HEK293 (cell line): ENCODE results near the gene BPIFA1.

Experiments used
- CTCF ChIA-PET: fragments of 350-600 bp; formaldehyde crosslinking; extraction: SDS; loops from one replicate; lab custom pipeline; 2021; ENCODE audit warnings: antibody characterized with exemption; lab: Yijun Ruan, JAX
- POLR2A ChIA-PET: fragments of 300-600 bp; formaldehyde crosslinking; extraction: SDS; loops from one replicate; lab custom pipeline; 2020; ENCODE audit warnings: antibody characterized with exemption, inconsistent platforms; lab: Yijun Ruan, JAX
- H3K27ac ChIP-seq: fragments of 200-500 bp; sonication (Bioruptor generic); 2 replicates; pipeline ENCODE4 v1.5.1; 2014; ENCODE audit warnings: low read depth, low read length, control low read depth, inconsistent platforms; ENCODE audit errors: extremely low read depth
- H3K36me3 ChIP-seq, 2 experiments: fragments of 200-500 bp in 1 of 2; sonication (Bioruptor generic) in 1 of 2; 1 replicate in 1 of 2; 2 replicates in 1 of 2; pipeline ENCODE4 v1.5.1; 2014 to 2017; ENCODE audit warnings: inconsistent platforms in 2 of 2, low read length in 2 of 2; ENCODE audit not compliant: control insufficient read depth in 2 of 2, insufficient read depth in 1 of 2
- H3K4me1 ChIP-seq: fragments of 200-500 bp; sonication (Bioruptor generic); 2 replicates; pipeline ENCODE4 v1.5.1; 2014; ENCODE audit warnings: mild to moderate bottlenecking, low read length, inconsistent platforms; ENCODE audit not compliant: control insufficient read depth, insufficient read depth
- H3K4me3 ChIP-seq: 2 replicates; pipeline ENCODE4 v1.5.1; 2011; ENCODE audit warnings: low read depth, mild to moderate bottlenecking, control low read depth, low read length, moderate library complexity
- H3K9me3 ChIP-seq: fragments of 200-500 bp; sonication (Bioruptor generic); 2 replicates; pipeline ENCODE4 v1.5.1; 2014; ENCODE audit warnings: low read depth, low read length, inconsistent platforms; ENCODE audit not compliant: control insufficient read depth, insufficient read depth
- KLF16 ChIP-seq: fragments of 450-650 bp; formaldehyde crosslinking; IDR thresholded peaks from 2 replicates; pipeline ENCODE4 v1.5.1; 2017; ENCODE audit warnings: missing biosample characterization, missing genetic modification characterization
- TCF7L2 ChIP-seq: IDR thresholded peaks from 2 replicates; pipeline ENCODE4 v1.6.1; 2011; ENCODE audit warnings: low read depth, mild to moderate bottlenecking, inconsistent platforms, low read length, moderate library complexity, borderline replicate concordance
- ZNF140 ChIP-seq: fragments of 450-650 bp; formaldehyde crosslinking; IDR thresholded peaks from 2 replicates; pipeline ENCODE4 v1.5.1; 2016; ENCODE audit warnings: missing biosample characterization, missing genetic modification characterization
- ZNF18 ChIP-seq: fragments of 450-650 bp; formaldehyde crosslinking; IDR thresholded peaks from 2 replicates; pipeline ENCODE4 v1.5.1; 2016; ENCODE audit warnings: missing biosample characterization, missing genetic modification characterization
- ZNF324 ChIP-seq: fragments of 450-650 bp; formaldehyde crosslinking; IDR thresholded peaks from 2 replicates; pipeline ENCODE4 v1.5.1; 2016; ENCODE audit warnings: missing biosample characterization, missing genetic modification characterization
- ZNF394 ChIP-seq: fragments of 450-650 bp; formaldehyde crosslinking; IDR thresholded peaks from 2 replicates; pipeline ENCODE4 v1.5.1; 2016; ENCODE audit warnings: missing biosample characterization, missing genetic modification characterization, mild to moderate bottlenecking, moderate library complexity, borderline replicate concordance
- ZNF518A ChIP-seq: fragments of 450-650 bp; formaldehyde crosslinking; conservative IDR thresholded peaks from 2 replicates; pipeline ENCODE4 v1.5.1; 2016; ENCODE audit warnings: low read depth, missing biosample characterization, missing genetic modification characterization
- ZNF585B ChIP-seq: fragments of 450-650 bp; formaldehyde crosslinking; IDR thresholded peaks from 2 replicates; pipeline ENCODE4 v1.5.1; 2016; ENCODE audit warnings: missing biosample characterization, missing genetic modification characterization
- ZNF596 ChIP-seq: fragments of 450-650 bp; IDR thresholded peaks from 2 replicates; pipeline ENCODE4 v1.5.0; 2018; ENCODE audit warnings: missing biosample characterization, mild to moderate bottlenecking, missing genetic modification characterization, moderate library complexity
- ZNF654 ChIP-seq: fragments of 450-650 bp; formaldehyde crosslinking; IDR thresholded peaks from 2 replicates; pipeline ENCODE4 v1.5.1; 2016; ENCODE audit warnings: low read depth, missing biosample characterization, missing genetic modification characterization
- ZNF704 ChIP-seq: fragments of 450-650 bp; formaldehyde crosslinking; IDR thresholded peaks from 2 replicates; pipeline ENCODE4 v1.5.1; 2016; ENCODE audit warnings: missing biosample characterization, missing genetic modification characterization
- ZNF776 ChIP-seq: fragments of 450-650 bp; formaldehyde crosslinking; IDR thresholded peaks from 2 replicates; pipeline ENCODE4 v1.5.0; 2017; ENCODE audit warnings: missing biosample characterization, missing genetic modification characterization, borderline replicate concordance
- ZNF843 ChIP-seq: fragments of 450-650 bp; formaldehyde crosslinking; IDR thresholded peaks from 2 replicates; pipeline ENCODE4 v1.5.1; 2016; ENCODE audit warnings: missing biosample characterization, missing genetic modification characterization
- ZSCAN23 ChIP-seq: fragments of 450-650 bp; formaldehyde crosslinking; IDR thresholded peaks from 2 replicates; pipeline ENCODE4 v1.5.1; 2016; ENCODE audit warnings: missing biosample characterization, missing genetic modification characterization
- TF ChIP-seq, protein P1 (sequence below): fragments of 450-650 bp; formaldehyde crosslinking; IDR thresholded peaks from 2 replicates; pipeline ENCODE4 v1.5.1; 2016; ENCODE audit warnings: missing biosample characterization, missing genetic modification characterization, low read depth
- TF ChIP-seq, protein P2 (sequence below): fragments of 450-650 bp; formaldehyde crosslinking; optimal IDR thresholded peaks from 2 replicates; pipeline ENCODE3; 2016; ENCODE audit warnings: missing biosample characterization, mild to moderate bottlenecking, missing genetic modification characterization
- TF ChIP-seq, protein P3 (sequence below): fragments of 450-650 bp; formaldehyde crosslinking; IDR thresholded peaks from 2 replicates; pipeline ENCODE4 v1.5.1; 2016; ENCODE audit warnings: missing biosample characterization, missing genetic modification characterization, borderline replicate concordance

The BPIFA1 gene

DNA sequence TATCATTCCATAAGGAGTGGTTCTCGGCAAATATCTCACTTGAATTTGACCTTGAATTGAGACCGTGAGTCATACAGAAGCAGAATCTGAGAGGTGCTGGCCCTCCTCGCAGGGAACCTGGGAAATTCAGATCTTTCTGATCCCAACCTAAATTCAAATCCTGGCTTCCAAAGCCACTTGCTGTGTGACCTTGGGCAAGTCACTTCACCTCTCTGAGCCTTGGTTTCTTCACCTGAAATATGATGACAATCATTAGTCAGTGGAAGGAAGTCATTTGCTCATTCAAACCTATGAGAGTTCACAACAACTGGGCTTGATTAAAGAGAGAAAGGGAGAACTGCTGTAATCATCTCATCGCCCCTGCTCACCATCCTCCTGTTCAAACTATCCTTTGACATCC is 11.4 kb upstream of the BPIFA1 start:
- CTCF ChIA-PET, result no interaction called here
- TF ChIP-seq ZNF140 (tag by site-specific recombination), result no peak
- TF ChIP-seq ZSCAN23 (tag by site-specific recombination), result no peak
- TF ChIP-seq, protein P1, sequence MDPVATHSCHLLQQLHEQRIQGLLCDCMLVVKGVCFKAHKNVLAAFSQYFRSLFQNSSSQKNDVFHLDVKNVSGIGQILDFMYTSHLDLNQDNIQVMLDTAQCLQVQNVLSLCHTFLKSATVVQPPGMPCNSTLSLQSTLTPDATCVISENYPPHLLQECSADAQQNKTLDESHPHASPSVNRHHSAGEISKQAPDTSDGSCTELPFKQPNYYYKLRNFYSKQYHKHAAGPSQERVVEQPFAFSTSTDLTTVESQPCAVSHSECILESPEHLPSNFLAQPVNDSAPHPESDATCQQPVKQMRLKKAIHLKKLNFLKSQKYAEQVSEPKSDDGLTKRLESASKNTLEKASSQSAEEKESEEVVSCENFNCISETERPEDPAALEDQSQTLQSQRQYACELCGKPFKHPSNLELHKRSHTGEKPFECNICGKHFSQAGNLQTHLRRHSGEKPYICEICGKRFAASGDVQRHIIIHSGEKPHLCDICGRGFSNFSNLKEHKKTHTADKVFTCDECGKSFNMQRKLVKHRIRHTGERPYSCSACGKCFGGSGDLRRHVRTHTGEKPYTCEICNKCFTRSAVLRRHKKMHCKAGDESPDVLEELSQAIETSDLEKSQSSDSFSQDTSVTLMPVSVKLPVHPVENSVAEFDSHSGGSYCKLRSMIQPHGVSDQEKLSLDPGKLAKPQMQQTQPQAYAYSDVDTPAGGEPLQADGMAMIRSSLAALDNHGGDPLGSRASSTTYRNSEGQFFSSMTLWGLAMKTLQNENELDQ (tag by site-specific recombination), result no peak
- TF ChIP-seq ZNF596 (tag by site-specific recombination), result no peak
- TF ChIP-seq ZNF18 (tag by site-specific recombination), result no peak
- TF ChIP-seq ZNF704 (tag by site-specific recombination), result no peak
- TF ChIP-seq, protein P2, sequence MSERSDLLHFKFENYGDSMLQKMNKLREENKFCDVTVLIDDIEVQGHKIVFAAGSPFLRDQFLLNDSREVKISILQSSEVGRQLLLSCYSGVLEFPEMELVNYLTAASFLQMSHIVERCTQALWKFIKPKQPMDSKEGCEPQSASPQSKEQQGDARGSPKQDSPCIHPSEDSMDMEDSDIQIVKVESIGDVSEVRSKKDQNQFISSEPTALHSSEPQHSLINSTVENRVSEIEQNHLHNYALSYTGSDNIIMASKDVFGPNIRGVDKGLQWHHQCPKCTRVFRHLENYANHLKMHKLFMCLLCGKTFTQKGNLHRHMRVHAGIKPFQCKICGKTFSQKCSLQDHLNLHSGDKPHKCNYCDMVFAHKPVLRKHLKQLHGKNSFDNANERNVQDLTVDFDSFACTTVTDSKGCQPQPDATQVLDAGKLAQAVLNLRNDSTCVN (tag by site-specific recombination), result no peak
- TF ChIP-seq ZNF324 (tag by site-specific recombination), result no peak
- TF ChIP-seq ZNF776, result no peak
- no peak for TF ChIP-seq ZNF394 (tag by site-specific recombination)
- no peak for TF ChIP-seq ZNF585B
- no peak for TF ChIP-seq ZNF518A (tag by site-specific recombination)
- TF ChIP-seq KLF16 (tag by site-specific recombination), result no peak
- TF ChIP-seq ZNF654 (tag by site-specific recombination), result no peak
- TF ChIP-seq ZNF843, result no peak
- TF ChIP-seq, protein P3, sequence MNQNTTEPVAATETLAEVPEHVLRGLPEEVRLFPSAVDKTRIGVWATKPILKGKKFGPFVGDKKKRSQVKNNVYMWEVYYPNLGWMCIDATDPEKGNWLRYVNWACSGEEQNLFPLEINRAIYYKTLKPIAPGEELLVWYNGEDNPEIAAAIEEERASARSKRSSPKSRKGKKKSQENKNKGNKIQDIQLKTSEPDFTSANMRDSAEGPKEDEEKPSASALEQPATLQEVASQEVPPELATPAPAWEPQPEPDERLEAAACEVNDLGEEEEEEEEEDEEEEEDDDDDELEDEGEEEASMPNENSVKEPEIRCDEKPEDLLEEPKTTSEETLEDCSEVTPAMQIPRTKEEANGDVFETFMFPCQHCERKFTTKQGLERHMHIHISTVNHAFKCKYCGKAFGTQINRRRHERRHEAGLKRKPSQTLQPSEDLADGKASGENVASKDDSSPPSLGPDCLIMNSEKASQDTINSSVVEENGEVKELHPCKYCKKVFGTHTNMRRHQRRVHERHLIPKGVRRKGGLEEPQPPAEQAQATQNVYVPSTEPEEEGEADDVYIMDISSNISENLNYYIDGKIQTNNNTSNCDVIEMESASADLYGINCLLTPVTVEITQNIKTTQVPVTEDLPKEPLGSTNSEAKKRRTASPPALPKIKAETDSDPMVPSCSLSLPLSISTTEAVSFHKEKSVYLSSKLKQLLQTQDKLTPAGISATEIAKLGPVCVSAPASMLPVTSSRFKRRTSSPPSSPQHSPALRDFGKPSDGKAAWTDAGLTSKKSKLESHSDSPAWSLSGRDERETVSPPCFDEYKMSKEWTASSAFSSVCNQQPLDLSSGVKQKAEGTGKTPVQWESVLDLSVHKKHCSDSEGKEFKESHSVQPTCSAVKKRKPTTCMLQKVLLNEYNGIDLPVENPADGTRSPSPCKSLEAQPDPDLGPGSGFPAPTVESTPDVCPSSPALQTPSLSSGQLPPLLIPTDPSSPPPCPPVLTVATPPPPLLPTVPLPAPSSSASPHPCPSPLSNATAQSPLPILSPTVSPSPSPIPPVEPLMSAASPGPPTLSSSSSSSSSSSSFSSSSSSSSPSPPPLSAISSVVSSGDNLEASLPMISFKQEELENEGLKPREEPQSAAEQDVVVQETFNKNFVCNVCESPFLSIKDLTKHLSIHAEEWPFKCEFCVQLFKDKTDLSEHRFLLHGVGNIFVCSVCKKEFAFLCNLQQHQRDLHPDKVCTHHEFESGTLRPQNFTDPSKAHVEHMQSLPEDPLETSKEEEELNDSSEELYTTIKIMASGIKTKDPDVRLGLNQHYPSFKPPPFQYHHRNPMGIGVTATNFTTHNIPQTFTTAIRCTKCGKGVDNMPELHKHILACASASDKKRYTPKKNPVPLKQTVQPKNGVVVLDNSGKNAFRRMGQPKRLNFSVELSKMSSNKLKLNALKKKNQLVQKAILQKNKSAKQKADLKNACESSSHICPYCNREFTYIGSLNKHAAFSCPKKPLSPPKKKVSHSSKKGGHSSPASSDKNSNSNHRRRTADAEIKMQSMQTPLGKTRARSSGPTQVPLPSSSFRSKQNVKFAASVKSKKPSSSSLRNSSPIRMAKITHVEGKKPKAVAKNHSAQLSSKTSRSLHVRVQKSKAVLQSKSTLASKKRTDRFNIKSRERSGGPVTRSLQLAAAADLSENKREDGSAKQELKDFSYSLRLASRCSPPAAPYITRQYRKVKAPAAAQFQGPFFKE (tag by site-specific recombination), result no peak
- TF ChIP-seq TCF7L2, result no peak

More for the DNA sequence above, 11.4 kb upstream of the BPIFA1 start:
- H3K4me3 ChIP-seq, result no peak overlapping the region
- POLR2A ChIA-PET, result no interaction called here
- H3K9me3 ChIP-seq, result no peaks in the 10 kb centered on the region
- H3K36me3 ChIP-seq, result no peaks in the 10 kb centered on the region
- no peaks in the 10 kb centered on the region for H3K4me1 ChIP-seq
- no peak overlapping the region for H3K27ac ChIP-seq
